ENCODE measurements around the gene ISLR2.

ISLR2 gene

DNA sequence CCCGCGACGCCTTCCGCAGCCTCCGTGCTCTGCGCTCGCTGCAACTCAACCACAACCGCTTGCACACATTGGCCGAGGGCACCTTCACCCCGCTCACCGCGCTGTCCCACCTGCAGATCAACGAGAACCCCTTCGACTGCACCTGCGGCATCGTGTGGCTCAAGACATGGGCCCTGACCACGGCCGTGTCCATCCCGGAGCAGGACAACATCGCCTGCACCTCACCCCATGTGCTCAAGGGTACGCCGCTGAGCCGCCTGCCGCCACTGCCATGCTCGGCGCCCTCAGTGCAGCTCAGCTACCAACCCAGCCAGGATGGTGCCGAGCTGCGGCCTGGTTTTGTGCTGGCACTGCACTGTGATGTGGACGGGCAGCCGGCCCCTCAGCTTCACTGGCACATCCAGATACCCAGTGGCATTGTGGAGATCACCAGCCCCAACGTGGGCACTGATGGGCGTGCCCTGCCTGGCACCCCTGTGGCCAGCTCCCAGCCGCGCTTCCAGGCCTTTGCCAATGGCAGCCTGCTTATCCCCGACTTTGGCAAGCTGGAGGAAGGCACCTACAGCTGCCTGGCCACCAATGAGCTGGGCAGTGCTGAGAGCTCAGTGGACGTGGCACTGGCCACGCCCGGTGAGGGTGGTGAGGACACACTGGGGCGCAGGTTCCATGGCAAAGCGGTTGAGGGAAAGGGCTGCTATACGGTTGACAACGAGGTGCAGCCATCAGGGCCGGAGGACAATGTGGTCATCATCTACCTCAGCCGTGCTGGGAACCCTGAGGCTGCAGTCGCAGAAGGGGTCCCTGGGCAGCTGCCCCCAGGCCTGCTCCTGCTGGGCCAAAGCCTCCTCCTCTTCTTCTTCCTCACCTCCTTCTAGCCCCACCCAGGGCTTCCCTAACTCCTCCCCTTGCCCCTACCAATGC, 45.1 kb downstream of the ISLR2 start:
- TF ChIP-seq SP1 (IDR thresholded peaks at IDR 0.05) = no peak
- no peak for TF ChIP-seq FOXK2 (IDR thresholded peaks at IDR 0.05)
- no peak for TF ChIP-seq CTBP1 (IDR thresholded peaks at IDR 0.05; ENCODE audit: borderline replicate concordance)
- no peak for TF ChIP-seq SUZ12 (IDR thresholded peaks at IDR 0.05)
- no peak for TF ChIP-seq BHLHE40 (IDR thresholded peaks at IDR 0.05; ENCODE audit: borderline replicate concordance)
- TF ChIP-seq FOXM1 (IDR thresholded peaks at IDR 0.05; ENCODE audit: borderline replicate concordance) = no peak
- TF ChIP-seq, protein P1, sequence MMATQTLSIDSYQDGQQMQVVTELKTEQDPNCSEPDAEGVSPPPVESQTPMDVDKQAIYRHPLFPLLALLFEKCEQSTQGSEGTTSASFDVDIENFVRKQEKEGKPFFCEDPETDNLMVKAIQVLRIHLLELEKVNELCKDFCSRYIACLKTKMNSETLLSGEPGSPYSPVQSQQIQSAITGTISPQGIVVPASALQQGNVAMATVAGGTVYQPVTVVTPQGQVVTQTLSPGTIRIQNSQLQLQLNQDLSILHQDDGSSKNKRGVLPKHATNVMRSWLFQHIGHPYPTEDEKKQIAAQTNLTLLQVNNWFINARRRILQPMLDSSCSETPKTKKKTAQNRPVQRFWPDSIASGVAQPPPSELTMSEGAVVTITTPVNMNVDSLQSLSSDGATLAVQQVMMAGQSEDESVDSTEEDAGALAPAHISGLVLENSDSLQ (IDR thresholded peaks at IDR 0.05) = no peak
- TF ChIP-seq ZNF384 (IDR thresholded peaks at IDR 0.05) = no peak
- no peak for TF ChIP-seq HDGF (IDR thresholded peaks at IDR 0.05; ENCODE audit: borderline replicate concordance)
- no peak for TF ChIP-seq TARDBP (IDR thresholded peaks at IDR 0.05)
- TF ChIP-seq FOXA1 (IDR thresholded peaks at IDR 0.05) = no peak
- no peak for TF ChIP-seq ELF4 (IDR thresholded peaks at IDR 0.05)
- no peak for TF ChIP-seq L3MBTL2 (conservative IDR thresholded peaks at IDR 0.05)
- no peak for TF ChIP-seq LEF1 (IDR thresholded peaks at IDR 0.05; ENCODE audit: borderline replicate concordance)
- TF ChIP-seq NFRKB (IDR thresholded peaks at IDR 0.05) = no peak
- TF ChIP-seq ARNT (IDR thresholded peaks at IDR 0.05) = no peak
- ChIA-PET POLR2A (interaction anchor here (1.6 kb wide), 1 partner anchor 27 kb away, joined by 4 read pairs; the partner anchor contains the start of gene STRA6), CTCF (no interaction called here)
- no peak for DNase-seq (ENCODE audit: extremely low spot score)

DNA sequence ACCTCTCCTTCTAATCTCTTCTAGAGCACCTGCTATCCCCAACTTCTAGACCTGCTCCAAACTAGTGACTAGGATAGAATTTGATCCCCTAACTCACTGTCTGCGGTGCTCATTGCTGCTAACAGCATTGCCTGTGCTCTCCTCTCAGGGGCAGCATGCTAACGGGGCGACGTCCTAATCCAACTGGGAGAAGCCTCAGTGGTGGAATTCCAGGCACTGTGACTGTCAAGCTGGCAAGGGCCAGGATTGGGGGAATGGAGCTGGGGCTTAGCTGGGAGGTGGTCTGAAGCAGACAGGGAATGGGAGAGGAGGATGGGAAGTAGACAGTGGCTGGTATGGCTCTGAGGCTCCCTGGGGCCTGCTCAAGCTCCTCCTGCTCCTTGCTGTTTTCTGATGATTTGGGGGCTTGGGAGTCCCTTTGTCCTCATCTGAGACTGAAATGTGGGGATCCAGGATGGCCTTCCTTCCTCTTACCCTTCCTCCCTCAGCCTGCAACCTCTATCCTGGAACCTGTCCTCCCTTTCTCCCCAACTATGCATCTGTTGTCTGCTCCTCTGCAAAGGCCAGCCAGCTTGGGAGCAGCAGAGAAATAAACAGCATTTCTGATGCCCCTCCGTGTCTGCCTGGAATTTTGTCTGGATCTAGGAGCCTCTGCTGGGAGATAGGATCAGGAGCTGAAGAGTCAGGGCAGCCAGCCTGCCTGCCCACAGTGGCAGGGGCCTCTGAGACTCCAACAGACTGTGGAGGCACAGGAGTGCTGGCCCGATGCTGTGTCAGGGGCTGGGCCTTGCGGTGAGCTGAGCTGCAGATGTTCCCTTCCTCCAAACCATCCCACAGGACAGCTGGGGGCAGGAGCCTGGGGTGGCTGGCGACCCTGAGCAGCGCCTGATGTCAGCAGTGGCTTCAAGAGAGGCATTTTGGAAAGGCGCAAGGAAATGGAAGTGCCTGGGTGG, 46.2 kb downstream of the ISLR2 start:
- ChIA-PET POLR2A (no interaction called here), CTCF (interaction anchor here (0.6 kb wide), 1 partner anchor 653 kb away, joined by 3 read pairs; no protein-coding TSS in a partner anchor)
- no peak for TF ChIP-seq FOXA1 (IDR thresholded peaks at IDR 0.05)
- TF ChIP-seq BHLHE40 (IDR thresholded peaks at IDR 0.05; ENCODE audit: borderline replicate concordance) = no peak
- TF ChIP-seq ZNF384 (IDR thresholded peaks at IDR 0.05) = no peak
- no peak for TF ChIP-seq LEF1 (IDR thresholded peaks at IDR 0.05; ENCODE audit: borderline replicate concordance)
- TF ChIP-seq L3MBTL2 (conservative IDR thresholded peaks at IDR 0.05) = no peak
- no peak for TF ChIP-seq TARDBP (IDR thresholded peaks at IDR 0.05)
- TF ChIP-seq HDGF (IDR thresholded peaks at IDR 0.05; ENCODE audit: borderline replicate concordance) = no peak
- no peak for DNase-seq (ENCODE audit: extremely low spot score)

DNA sequence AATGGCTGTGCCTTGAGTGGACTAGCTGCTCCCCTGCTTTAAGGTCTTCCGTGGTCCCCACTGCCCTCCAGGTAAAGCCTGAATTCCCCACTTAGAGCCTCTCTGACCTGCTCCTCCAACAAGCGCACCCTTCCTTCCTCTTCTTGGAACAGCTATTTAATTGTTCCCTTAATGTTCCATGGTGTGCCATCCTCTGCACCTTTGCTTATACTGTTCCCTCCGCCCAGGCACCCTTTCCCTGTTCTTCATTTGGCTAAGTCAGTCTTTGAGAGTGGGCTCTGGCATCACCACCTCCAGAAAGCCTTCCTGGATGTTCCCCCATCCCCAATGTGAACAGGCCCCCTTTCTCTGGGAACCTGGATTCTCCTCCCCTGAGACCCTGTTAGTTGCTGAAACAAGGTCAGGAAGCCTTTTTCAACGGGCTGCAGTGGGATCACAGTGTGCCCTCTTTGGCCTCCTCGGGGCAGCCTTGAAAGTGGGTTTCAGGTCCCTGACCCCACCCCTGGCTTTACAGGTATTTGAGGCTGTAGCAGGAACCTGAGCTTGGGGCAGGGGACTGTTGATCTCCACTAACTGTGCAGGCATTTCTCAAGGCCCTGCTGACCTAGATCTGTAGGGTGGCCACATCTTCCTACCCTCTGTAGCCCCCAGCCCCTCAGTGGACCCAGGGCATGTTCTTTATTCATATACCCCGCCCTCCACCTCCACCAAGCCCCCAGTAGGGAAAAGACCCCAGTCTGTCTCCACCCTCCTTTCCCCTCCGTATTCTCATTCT, 48.1 kb downstream of the ISLR2 start:
- CTCF ChIA-PET = interaction anchor here (0.7 kb wide), 1 partner anchor 24 kb away, joined by 4 read pairs; the partner anchor contains the start of gene STRA6
- POLR2A ChIA-PET = no interaction called here

DNA sequence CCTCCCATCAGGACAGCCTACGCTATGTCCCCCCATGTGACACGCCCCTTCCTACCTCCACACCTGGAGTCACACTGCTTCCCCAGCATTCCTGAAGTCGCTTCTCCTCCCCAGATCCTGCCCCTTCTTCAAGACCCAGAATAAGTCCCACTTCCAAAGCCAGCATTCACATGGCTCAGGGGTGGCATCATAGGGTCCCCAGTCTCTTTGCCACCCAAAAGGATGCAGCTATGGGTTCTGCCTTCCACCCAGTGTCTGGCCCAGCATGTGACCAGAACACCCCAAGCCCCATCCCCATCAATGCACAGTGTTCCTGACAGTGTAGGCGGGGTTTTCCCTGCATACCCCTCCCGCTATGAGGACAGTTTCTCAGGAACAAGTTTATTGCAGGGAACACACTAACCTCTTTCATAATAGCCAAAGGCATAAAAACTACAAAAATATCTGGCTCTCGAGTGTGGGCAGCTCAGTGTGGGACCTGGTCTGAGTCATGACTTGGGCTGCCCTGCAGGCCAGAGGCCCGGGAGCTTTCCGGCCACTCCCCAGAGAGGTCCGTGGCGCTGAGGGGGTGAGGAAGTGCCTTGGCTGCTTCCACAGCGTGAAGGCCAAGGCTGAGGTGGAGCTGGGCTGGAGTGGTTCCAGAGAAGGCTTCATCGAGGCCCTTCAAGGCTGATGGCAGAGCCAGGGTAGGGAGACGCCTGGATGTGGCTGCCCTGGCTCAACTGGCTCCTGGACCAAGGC, 48.9 kb downstream of the ISLR2 start:
- DNase-seq (ENCODE audit: extremely low spot score) = no peak
- TF ChIP-seq HDGF (IDR thresholded peaks at IDR 0.05; ENCODE audit: borderline replicate concordance) = no peak
- no peak for TF ChIP-seq SP1 (IDR thresholded peaks at IDR 0.05)
- no peak for TF ChIP-seq LEF1 (IDR thresholded peaks at IDR 0.05; ENCODE audit: borderline replicate concordance)
- no peak for TF ChIP-seq FOXK2 (IDR thresholded peaks at IDR 0.05)
- TF ChIP-seq FOXA1 (IDR thresholded peaks at IDR 0.05) = no peak
- no peak for TF ChIP-seq ARNT (IDR thresholded peaks at IDR 0.05)
- TF ChIP-seq TARDBP (IDR thresholded peaks at IDR 0.05) = no peak
- TF ChIP-seq SUZ12 (IDR thresholded peaks at IDR 0.05) = no peak
- TF ChIP-seq ZNF384 (IDR thresholded peaks at IDR 0.05) = no peak
- TF ChIP-seq L3MBTL2 (conservative IDR thresholded peaks at IDR 0.05) = no peak
- TF ChIP-seq, protein P1 (IDR thresholded peaks at IDR 0.05) = no peak
- no peak for TF ChIP-seq CTBP1 (IDR thresholded peaks at IDR 0.05; ENCODE audit: borderline replicate concordance)
- TF ChIP-seq FOXM1 (IDR thresholded peaks at IDR 0.05; ENCODE audit: borderline replicate concordance) = no peak
- no peak for TF ChIP-seq BHLHE40 (IDR thresholded peaks at IDR 0.05; ENCODE audit: borderline replicate concordance)
- no peak for TF ChIP-seq ELF4 (IDR thresholded peaks at IDR 0.05)
- POLR2A ChIA-PET = no interaction called here
- CTCF ChIA-PET = no interaction called here

More for the DNA sequence above, 48.1 kb downstream of the ISLR2 start:
- TF ChIP-seq ELF4 (IDR thresholded peaks at IDR 0.05) (no peak), ZNF384 (IDR thresholded peaks at IDR 0.05) (no peak), BHLHE40 (IDR thresholded peaks at IDR 0.05; ENCODE audit: borderline replicate concordance) (no peak), NFRKB (IDR thresholded peaks at IDR 0.05) (no peak), ARNT (IDR thresholded peaks at IDR 0.05) (no peak), L3MBTL2 (conservative IDR thresholded peaks at IDR 0.05) (no peak), LEF1 (IDR thresholded peaks at IDR 0.05; ENCODE audit: borderline replicate concordance) (no peak), SUZ12 (IDR thresholded peaks at IDR 0.05) (no peak), CTBP1 (IDR thresholded peaks at IDR 0.05; ENCODE audit: borderline replicate concordance) (no peak), TARDBP (IDR thresholded peaks at IDR 0.05) (no peak), SP1 (IDR thresholded peaks at IDR 0.05) (no peak), FOXA1 (IDR thresholded peaks at IDR 0.05) (no peak), FOXM1 (IDR thresholded peaks at IDR 0.05; ENCODE audit: borderline replicate concordance) (no peak)
- TF ChIP-seq, protein P1 (IDR thresholded peaks at IDR 0.05) = no peak
- no peak for DNase-seq (ENCODE audit: extremely low spot score)
